PFSK-1 (cell line): ENCODE data around the gene HOXA3.

Experiments
- FOXP2 ChIP-seq: optimal IDR thresholded peaks from 2 replicates; pipeline ENCODE3; 2011; ENCODE audit warnings: borderline replicate concordance, control low read depth, inconsistent platforms; ENCODE audit not compliant: insufficient read depth; ENCODE audit errors: extremely low read length, extremely low read depth
- POLR2AphosphoS5 ChIP-seq: IDR thresholded peaks from 2 replicates; pipeline ENCODE4 v1.6.1; 2012; ENCODE audit warnings: low read depth, mild to moderate bottlenecking, control low read depth, low read length, moderate library complexity
- TAF1 ChIP-seq: IDR thresholded peaks from 2 replicates; pipeline ENCODE4 v1.6.1; 2012; ENCODE audit warnings: low read length, control low read depth, borderline replicate concordance; ENCODE audit not compliant: insufficient read depth

DNA sequence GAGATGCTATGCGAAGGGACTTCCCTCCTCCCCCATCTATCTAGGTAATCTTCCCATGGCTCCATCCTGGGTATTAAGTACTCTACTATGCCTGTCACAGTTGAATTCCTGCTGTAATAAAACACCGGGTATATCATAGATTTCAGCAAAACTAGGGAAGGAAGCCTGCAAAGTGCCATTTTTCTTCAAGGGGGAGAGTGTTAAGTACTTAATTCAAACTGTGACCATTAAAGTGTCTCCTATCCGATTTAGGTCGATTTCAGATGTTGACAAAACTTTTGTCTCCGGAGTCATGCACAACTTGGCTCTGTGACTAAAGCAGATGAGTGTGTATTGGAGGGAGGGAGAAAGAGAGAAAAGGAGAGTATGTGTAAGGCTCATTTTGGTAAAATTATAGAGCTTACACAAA, 26.4 kb downstream of the HOXA3 start:
- TF ChIP-seq POLR2AphosphoS5 (no peak), FOXP2 (no peak), TAF1 (no peak)
